NCI-H1092 treated with DMSO at 0.1 percent for 48 hours (cell line): ENCODE measurements around the gene LSM4.
A peak's percentile ranks its signal among the peaks of the same experiment; 100 is the strongest.

Experiments used
- DNase-seq: peaks from one replicate; lab custom pipeline; 2025; lab: John Stamatoyannopoulos, UW

Gene LSM4

GRCh38 chr19:18311502-18312091 is 11.3 kb downstream of the LSM4 start:
- DNase-seq, result no peak

GRCh38 chr19:18310966-18311365 is 11.9 kb downstream of the LSM4 start:
- DNase-seq, result no peak

- no peak for DNase-seq
Observed at GRCh38 chr19:18310118-18310909, 12.6 kb downstream of the LSM4 start.

- DNase-seq, result no peak
Observed at GRCh38 chr19:18309525-18310064, 13.3 kb downstream of the LSM4 start.

GRCh38 chr19:18308948-18309325 is 13.9 kb downstream of the LSM4 start:
- DNase-seq, result no peak

DNA sequence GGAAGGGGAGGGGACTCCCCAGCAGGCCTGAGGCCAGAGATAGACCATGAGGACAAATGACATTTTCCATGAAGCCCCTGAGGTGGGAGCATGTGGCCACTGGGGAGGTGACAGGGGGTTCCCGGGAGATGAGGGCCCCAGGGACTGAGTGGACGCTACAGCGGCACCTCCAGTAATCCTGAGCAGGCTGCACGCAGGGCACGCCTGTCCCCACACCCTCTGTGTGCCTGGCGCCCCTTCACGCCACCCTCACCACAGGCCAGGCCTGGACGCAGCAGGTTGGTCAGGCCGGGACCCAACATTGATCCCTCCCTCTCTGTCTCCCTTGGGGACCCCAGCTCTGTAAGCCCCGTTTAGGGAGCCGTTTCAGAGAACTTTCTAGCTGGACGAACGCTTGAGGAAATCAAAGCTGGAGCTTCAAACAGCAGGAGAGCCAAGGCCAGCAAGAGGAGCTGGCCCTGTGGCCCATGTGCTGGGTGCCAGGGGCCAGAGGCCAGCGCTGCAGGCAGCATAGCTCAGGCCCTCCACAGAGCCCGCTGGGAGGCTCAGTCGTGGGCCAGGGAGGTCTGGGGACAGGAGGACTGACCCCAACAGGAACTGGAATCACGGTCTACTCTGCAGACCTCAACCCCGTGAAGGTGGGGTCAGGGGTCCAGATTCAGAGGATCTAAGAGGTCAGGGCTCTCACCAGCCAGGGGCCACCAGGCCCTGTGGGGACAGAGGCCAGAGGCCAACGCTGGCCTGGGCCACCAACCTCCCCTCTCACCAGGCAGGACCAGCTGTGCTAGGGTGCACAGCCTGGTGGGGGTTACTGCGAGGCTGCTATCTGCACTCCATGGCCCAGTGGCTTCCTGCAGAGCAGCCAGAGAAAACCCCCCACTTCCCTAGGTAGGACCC is 14.6 kb downstream of the LSM4 start:
- no peak for DNase-seq

GRCh38 chr19:18307271-18307681 is 15.6 kb downstream of the LSM4 start:
- DNase-seq, result no peak

- no peak for DNase-seq
Observed at GRCh38 chr19:18306888-18307260, 16.0 kb downstream of the LSM4 start.

DNA sequence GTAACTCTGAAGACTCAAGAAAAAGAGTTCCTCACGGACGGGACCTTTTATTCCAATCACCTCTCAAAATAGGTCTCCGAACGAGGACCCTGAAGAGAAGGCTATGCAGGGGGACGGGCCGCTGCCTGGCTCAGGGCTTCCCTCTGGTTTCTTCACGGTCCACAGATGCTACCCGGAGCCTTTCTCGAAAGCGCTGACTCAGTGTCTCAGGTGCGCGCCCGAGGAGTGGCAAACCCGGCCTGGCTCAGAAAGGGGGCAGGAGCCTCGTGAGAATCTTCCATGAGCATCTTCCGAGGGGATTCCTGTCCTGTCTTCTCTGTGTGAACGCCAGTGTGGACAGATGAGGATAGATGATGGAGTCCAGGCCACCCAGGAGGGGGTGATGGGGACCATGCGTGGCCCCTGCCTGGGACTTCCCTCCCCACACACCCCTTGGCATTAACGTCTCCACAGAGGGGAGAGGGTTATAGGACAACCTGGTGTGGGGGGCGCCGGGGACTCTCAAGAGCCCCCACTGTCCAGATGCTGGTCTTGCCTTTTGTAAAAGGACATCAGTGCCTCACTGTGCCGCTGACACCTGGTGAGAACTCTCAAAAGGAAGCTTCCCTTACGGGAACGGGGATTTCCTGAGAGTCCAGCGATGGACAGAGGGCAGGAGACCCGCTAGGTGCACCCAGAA is 16.5 kb downstream of the LSM4 start:
- no peak for DNase-seq

- peak; percentile 29 for DNase-seq
Observed at GRCh38 chr19:18304458-18305310, 18.2 kb downstream of the LSM4 start.

GRCh38 chr19:18304208-18304457 is 18.7 kb downstream of the LSM4 start:
- no peak for DNase-seq

DNA sequence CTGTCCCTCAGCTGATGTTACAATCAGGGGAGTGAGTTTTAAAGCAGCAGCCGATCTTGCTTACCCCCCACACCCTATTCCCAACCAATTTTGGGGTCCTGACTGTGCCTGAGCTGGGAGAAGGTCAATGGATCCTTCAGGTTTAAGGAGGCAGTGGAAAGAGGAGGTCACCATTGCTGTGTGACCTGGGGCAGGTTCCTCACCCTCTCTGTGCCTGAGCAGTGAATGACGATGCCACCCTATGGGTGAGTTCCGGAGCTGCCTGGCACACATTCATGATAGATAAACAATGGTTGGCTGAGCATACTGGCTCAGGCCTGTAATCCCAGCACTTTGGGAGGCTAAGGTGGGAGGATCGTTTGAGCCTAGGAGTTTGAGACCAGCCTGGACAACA is 21.2 kb downstream of the LSM4 start:
- DNase-seq, result no peak

- DNase-seq, result no peak
Observed at GRCh38 chr19:18300930-18301717, 21.8 kb downstream of the LSM4 start.

DNA sequence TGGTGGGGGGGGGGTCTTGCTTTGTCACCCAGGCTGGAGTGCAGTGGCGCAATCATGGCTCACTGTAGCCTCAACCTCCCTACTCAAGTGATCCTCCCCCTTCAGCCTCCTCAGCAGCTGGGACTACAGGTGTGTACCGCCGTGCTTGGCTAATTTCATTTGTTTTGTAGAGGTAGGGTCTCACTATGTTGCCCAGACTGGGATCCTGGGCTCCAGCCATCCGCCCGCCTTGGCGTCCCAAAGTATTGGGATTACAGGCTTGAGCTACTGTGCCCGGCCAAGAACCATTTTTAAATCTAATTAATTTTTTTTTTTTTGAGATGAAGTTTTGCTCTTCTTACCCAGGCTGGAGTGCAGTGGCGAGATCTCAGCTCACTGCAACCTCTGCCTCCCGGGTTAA is 23.2 kb downstream of the LSM4 start:
- no peak for DNase-seq

DNA sequence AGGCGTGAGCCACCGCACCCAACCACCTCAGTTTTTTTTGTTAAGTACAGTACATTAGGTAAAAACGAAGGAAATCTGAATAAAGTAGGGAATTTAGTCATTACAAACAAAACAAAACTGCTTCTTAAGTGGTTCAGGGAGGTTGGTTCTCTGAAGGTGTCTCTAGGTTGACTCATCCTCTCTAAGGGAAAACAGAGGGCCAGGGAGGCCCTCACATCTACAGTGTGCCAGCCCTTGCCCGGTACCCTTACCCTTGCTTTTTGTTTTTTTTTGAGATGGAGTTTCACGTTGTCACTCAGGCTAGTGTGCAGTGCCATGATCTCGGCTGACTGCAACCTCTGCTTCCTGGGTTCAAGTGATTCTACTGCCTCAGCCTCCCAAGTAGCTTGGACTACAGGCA is 24.3 kb downstream of the LSM4 start:
- no peak for DNase-seq

DNA sequence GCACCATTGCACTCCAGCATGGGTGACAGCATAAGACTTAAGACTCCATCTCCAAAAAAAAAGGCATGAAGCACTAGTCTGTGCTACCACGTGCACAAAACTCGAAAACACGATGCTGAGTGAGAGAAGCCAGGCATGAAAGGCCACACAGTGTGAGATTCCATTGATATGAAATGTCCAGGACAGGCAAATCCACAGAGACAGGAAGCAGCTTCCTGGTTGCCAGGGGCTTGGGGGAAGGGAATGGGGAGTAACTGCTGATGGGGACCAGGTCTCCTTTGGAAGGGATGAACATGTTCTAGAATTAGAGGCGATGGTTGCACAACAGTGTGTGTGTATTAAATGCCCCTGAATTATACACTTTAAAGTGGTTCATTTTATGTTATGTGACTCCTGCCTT is 25.6 kb downstream of the LSM4 start:
- no peak for DNase-seq

DNA sequence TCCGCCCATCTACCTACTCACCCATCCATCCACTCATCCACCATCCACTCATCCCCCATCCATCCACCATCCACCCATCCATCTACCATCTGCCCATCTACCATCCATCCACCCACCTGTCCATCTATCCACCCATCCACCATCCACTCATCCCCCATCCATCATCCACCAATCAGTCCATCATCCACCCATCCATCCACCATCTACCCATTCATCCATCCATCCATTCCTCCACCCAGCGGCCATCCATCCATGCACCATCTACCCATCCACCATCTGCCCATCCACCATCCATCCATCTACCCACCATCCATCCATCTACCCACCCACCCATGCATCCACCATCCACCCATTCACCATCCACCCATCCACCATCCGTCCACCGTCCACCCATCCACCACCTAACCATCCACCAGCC is 27.8 kb downstream of the LSM4 start:
- DNase-seq, result no peak

- peak; percentile 9 for DNase-seq
Observed at GRCh38 chr19:18294467-18294864, 28.4 kb downstream of the LSM4 start.

- DNase-seq, result no peak
Observed at GRCh38 chr19:18293642-18294466, 29.0 kb downstream of the LSM4 start.
